K562 (cell line): ENCODE results near the gene SRGN. TPM values are rescaled to one million over a fixed set of nuclear protein-coding genes. Genes with fewer than 3 reads are reported as not detected.

Experiments
- EHMT2 ChIP-seq: fragments of 450-650 bp; IDR thresholded peaks from 2 replicates; pipeline ENCODE4 v1.6.1; 2018; ENCODE audit warnings: antibody characterized with exemption
- EZH2 ChIP-seq: IDR thresholded peaks from 2 replicates; pipeline ENCODE4 v1.6.1; 2012; ENCODE audit warnings: low read depth, mild to moderate bottlenecking, inconsistent platforms, low read length, borderline replicate concordance
- FOSL1 ChIP-seq: fragments of 200-800 bp; sonication (Bioruptor generic); conservative IDR thresholded peaks from 2 replicates; pipeline ENCODE4 v1.6.1; 2016; ENCODE audit warnings: missing genetic modification characterization, missing compliant biosample characterization
- JUND ChIP-seq, 2 experiments: IDR thresholded peaks; 2 replicates in 1 of 2; 3 replicates in 1 of 2; pipeline ENCODE4 v1.6.1; 2011; ENCODE audit warnings: borderline replicate concordance in 2 of 2, low read depth in 2 of 2, low read length in 2 of 2, improper control_type of control experiment in 1 of 2, missing biosample characterization in 1 of 2, missing genetic modification characterization in 1 of 2, missing genetic modification reagents in 1 of 2
- KDM1A ChIP-seq, 2 experiments: fragments of 450-650 bp; IDR thresholded peaks; 2 replicates each; pipeline ENCODE4 v1.6.1; 2016; ENCODE audit warnings: mild to moderate bottlenecking in 2 of 2
- SMC3 ChIP-seq: conservative IDR thresholded peaks from 2 replicates; pipeline ENCODE4 v1.6.1; 2011; ENCODE audit warnings: low read depth, low read length, improper control_type of control experiment; ENCODE audit not compliant: insufficient read depth
- YBX1 ChIP-seq: fragments of 450-650 bp; IDR thresholded peaks from 2 replicates; pipeline ENCODE4 v1.7.1; 2016; ENCODE audit warnings: mild to moderate bottlenecking
- polyA plus RNA-seq, 8 experiments: library from polyadenylated mRNA; depleted of rRNA in 4 of 8; stranded (reverse) in 5 of 8; unstranded in 3 of 8; fragments of >200 nt; fragmentation: Nextera tagmentation in 2 of 8; fragmentation: Illumina TruSeq in 1 of 8; extraction: Ambion mirVana in 2 of 8; extraction: Trizol in 1 of 8; gene quantifications; 2 replicates each; pipeline versions ENCODE4 v1.2.1 to v1.2.3, GENCODE V29; 2011 to 2014; ENCODE audit warnings: inconsistent platforms in 1 of 8, missing spikeins in 1 of 8
- total RNA-seq, 7 experiments: library from RNA; depleted of rRNA in 6 of 7; stranded (reverse); fragments of >200 nt in 6 of 7; fragmentation: Illumina TruSeq in 2 of 7; extraction: Trizol in 2 of 7; gene quantifications; 2 replicates each; pipeline versions ENCODE4 v1.2.1 to v1.2.3, GENCODE V29; 2011 to 2021; ENCODE audit warnings: low replicate concordance in 1 of 7
- TF ChIP-seq, protein P1 (sequence below): IDR thresholded peaks from 2 replicates; pipeline ENCODE4 v1.6.1; 2011; ENCODE audit not compliant: insufficient read length; ENCODE audit errors: extremely low read depth
- TF ChIP-seq, protein P2 (sequence below): sonication (generic); formaldehyde crosslinking; IDR thresholded peaks from 2 replicates; pipeline ENCODE4 v1.8.0; 2022; ENCODE audit warnings: mild to moderate bottlenecking, missing genetic modification reagents
- TF ChIP-seq, protein P3 (sequence below): fragments of 450-650 bp; IDR thresholded peaks from 2 replicates; pipeline ENCODE4 v1.6.1; 2016; ENCODE audit warnings: antibody characterized with exemption
- TF ChIP-seq, protein P4 (sequence below): fragments of 450-650 bp; IDR thresholded peaks from 2 replicates; pipeline ENCODE4 v1.6.1; 2016; ENCODE audit warnings: borderline replicate concordance
- TF ChIP-seq, protein P5 (sequence below): fragments of 200-800 bp; sonication (Bioruptor generic); IDR thresholded peaks from 2 replicates; pipeline ENCODE4 v1.6.1; 2016; ENCODE audit warnings: missing genetic modification characterization, missing compliant biosample characterization
- TF ChIP-seq, protein P6 (sequence below): IDR thresholded peaks from 3 replicates; pipeline ENCODE4 v1.6.1; 2011; ENCODE audit warnings: borderline replicate concordance, mild to moderate bottlenecking, moderate library complexity; ENCODE audit not compliant: insufficient read length; ENCODE audit errors: extremely low read depth

SRGN gene
- total and polyA plus RNA-seq, 9 of the 15 experiments (the other 6 are each of a cell fraction or from before 2014, with no cell fraction given), result 136 to 304 (median 180) TPM

DNA sequence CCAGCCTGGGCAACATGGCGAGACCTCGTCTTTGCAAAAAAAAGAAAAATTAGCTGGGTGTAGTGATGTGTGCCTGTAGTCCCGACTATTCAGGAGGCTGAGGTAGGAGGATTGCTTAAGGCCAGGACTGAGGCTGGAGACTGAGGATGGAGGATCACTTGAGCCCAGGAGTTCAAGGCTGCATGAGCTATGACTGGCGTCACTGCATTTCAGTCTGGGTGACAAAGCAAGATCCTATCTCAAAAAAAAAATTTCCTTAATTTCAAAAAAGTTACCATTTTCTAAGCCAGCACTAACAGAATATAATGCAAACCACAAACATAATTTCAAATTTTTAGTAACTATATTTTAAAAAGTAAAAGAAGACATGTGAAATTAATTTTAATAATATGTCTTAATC lies 13.4 kb upstream of the SRGN start (continued):
- TF ChIP-seq JUND (IDR thresholded peaks at IDR 0.05; ENCODE audit: borderline replicate concordance, low read depth, low read length), result no peak
- peak; percentile 26; the same call in 1 of the 3 replicates for TF ChIP-seq JUND (tag; IDR thresholded peaks at IDR 0.05; ENCODE audit: borderline replicate concordance, low read depth, low read length)
- TF ChIP-seq, protein P1, sequence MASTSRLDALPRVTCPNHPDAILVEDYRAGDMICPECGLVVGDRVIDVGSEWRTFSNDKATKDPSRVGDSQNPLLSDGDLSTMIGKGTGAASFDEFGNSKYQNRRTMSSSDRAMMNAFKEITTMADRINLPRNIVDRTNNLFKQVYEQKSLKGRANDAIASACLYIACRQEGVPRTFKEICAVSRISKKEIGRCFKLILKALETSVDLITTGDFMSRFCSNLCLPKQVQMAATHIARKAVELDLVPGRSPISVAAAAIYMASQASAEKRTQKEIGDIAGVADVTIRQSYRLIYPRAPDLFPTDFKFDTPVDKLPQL, result no peak
- TF ChIP-seq, protein P2, sequence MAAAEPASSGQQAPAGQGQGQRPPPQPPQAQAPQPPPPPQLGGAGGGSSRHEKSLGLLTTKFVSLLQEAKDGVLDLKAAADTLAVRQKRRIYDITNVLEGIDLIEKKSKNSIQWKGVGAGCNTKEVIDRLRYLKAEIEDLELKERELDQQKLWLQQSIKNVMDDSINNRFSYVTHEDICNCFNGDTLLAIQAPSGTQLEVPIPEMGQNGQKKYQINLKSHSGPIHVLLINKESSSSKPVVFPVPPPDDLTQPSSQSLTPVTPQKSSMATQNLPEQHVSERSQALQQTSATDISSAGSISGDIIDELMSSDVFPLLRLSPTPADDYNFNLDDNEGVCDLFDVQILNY (CRISPR knock-in tag), result no peak
- TF ChIP-seq, protein P3, sequence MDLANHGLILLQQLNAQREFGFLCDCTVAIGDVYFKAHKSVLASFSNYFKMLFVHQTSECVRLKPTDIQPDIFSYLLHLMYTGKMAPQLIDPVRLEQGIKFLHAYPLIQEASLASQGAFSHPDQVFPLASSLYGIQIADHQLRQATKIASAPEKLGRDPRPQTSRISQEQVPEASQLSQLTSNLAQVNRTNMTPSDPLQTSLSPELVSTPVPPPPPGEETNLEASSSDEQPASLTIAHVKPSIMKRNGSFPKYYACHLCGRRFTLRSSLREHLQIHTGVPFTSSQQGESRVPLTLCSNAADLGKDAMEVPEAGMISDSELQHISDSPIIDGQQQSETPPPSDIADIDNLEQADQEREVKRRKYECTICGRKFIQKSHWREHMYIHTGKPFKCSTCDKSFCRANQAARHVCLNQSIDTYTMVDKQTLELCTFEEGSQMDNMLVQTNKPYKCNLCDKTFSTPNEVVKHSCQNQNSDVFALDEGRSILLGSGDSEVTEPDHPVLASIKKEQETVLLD, result no peak
- no peak for TF ChIP-seq SMC3
- TF ChIP-seq, protein P4, sequence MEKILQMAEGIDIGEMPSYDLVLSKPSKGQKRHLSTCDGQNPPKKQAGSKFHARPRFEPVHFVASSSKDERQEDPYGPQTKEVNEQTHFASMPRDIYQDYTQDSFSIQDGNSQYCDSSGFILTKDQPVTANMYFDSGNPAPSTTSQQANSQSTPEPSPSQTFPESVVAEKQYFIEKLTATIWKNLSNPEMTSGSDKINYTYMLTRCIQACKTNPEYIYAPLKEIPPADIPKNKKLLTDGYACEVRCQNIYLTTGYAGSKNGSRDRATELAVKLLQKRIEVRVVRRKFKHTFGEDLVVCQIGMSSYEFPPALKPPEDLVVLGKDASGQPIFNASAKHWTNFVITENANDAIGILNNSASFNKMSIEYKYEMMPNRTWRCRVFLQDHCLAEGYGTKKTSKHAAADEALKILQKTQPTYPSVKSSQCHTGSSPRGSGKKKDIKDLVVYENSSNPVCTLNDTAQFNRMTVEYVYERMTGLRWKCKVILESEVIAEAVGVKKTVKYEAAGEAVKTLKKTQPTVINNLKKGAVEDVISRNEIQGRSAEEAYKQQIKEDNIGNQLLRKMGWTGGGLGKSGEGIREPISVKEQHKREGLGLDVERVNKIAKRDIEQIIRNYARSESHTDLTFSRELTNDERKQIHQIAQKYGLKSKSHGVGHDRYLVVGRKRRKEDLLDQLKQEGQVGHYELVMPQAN, result no peak
- TF ChIP-seq FOSL1 (tag), result no peak
- TF ChIP-seq, protein P5, sequence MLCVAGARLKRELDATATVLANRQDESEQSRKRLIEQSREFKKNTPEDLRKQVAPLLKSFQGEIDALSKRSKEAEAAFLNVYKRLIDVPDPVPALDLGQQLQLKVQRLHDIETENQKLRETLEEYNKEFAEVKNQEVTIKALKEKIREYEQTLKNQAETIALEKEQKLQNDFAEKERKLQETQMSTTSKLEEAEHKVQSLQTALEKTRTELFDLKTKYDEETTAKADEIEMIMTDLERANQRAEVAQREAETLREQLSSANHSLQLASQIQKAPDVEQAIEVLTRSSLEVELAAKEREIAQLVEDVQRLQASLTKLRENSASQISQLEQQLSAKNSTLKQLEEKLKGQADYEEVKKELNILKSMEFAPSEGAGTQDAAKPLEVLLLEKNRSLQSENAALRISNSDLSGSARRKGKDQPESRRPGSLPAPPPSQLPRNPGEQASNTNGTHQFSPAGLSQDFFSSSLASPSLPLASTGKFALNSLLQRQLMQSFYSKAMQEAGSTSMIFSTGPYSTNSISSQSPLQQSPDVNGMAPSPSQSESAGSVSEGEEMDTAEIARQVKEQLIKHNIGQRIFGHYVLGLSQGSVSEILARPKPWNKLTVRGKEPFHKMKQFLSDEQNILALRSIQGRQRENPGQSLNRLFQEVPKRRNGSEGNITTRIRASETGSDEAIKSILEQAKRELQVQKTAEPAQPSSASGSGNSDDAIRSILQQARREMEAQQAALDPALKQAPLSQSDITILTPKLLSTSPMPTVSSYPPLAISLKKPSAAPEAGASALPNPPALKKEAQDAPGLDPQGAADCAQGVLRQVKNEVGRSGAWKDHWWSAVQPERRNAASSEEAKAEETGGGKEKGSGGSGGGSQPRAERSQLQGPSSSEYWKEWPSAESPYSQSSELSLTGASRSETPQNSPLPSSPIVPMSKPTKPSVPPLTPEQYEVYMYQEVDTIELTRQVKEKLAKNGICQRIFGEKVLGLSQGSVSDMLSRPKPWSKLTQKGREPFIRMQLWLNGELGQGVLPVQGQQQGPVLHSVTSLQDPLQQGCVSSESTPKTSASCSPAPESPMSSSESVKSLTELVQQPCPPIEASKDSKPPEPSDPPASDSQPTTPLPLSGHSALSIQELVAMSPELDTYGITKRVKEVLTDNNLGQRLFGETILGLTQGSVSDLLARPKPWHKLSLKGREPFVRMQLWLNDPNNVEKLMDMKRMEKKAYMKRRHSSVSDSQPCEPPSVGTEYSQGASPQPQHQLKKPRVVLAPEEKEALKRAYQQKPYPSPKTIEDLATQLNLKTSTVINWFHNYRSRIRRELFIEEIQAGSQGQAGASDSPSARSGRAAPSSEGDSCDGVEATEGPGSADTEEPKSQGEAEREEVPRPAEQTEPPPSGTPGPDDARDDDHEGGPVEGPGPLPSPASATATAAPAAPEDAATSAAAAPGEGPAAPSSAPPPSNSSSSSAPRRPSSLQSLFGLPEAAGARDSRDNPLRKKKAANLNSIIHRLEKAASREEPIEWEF (CRISPR knock-in tag), result no peak
- TF ChIP-seq, protein P6, sequence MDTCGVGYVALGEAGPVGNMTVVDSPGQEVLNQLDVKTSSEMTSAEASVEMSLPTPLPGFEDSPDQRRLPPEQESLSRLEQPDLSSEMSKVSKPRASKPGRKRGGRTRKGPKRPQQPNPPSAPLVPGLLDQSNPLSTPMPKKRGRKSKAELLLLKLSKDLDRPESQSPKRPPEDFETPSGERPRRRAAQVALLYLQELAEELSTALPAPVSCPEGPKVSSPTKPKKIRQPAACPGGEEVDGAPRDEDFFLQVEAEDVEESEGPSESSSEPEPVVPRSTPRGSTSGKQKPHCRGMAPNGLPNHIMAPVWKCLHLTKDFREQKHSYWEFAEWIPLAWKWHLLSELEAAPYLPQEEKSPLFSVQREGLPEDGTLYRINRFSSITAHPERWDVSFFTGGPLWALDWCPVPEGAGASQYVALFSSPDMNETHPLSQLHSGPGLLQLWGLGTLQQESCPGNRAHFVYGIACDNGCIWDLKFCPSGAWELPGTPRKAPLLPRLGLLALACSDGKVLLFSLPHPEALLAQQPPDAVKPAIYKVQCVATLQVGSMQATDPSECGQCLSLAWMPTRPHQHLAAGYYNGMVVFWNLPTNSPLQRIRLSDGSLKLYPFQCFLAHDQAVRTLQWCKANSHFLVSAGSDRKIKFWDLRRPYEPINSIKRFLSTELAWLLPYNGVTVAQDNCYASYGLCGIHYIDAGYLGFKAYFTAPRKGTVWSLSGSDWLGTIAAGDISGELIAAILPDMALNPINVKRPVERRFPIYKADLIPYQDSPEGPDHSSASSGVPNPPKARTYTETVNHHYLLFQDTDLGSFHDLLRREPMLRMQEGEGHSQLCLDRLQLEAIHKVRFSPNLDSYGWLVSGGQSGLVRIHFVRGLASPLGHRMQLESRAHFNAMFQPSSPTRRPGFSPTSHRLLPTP, result no peak
- no peak for TF ChIP-seq EHMT2
- TF ChIP-seq YBX1, result no peak
- no peak for TF ChIP-seq EZH2
- peak in 1 of 2 experiments; percentile 41; a peak in 1 of 4 replicates for TF ChIP-seq KDM1A (IDR thresholded peaks at IDR 0.05)
